GM21526 (cell line): ENCODE data around the gene PARP1.

ENCODE experiments used
- ATAC-seq: cut with Tn5 transposase; IDR thresholded peaks from one replicate; pipeline ENCODE4 v1.9.1; 2021; ENCODE audit warnings: moderate library complexity; ENCODE audit not compliant: unreplicated experiment, low FRiP score

Gene PARP1

GRCh38 chr1:226318471-226318870, 89.4 kb downstream of the PARP1 start:
- ATAC-seq: no peak

GRCh38 chr1:226314055-226314454, 93.8 kb downstream of the PARP1 start:
- ATAC-seq: no peak

GRCh38 chr1:226312065-226312464, 95.8 kb downstream of the PARP1 start:
- ATAC-seq: no peak

- ATAC-seq: no peak
Observed at GRCh38 chr1:226311376-226311775, 96.5 kb downstream of the PARP1 start.
